OCI-LY3 (cell line): Measurements from ENCODE around the gene SLC38A5.

Experiments
- EZH2phosphoT487 ChIP-seq: fragments of 200-600 bp; shearing (Covaris generic); IDR thresholded peaks from 2 replicates; pipeline ENCODE4 v1.6.1; 2018; ENCODE audit warnings: antibody characterized with exemption, mixed run types, low read depth
- TF ChIP-seq, protein P1 (sequence below): fragments of 200-600, 300-600 bp; sonication (generic); IDR thresholded peaks from 2 replicates; pipeline ENCODE4 v1.5.1; 2014; ENCODE audit warnings: antibody characterized with exemption, low read length, low read depth

DNA sequence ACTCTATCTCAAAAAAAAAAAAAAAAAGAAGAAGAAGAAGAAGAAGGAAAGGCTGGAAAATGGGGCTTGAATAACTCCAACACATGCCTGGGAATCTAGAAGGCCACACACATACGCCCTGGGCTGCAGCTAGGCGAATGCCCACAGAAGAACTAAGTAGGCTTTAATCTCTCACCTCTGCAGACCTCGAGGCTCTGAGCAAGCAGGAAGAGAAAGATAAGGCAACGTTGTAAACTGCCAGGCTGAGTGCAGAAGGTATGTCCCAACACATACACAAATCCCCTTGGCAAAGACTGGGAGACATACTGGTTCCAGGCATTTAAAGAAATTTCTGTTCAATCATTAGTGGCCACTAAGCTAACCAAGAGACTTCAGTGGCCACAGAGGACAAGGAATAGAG is 18.4 kb downstream of the SLC38A5 start:
- TF ChIP-seq, protein P1, sequence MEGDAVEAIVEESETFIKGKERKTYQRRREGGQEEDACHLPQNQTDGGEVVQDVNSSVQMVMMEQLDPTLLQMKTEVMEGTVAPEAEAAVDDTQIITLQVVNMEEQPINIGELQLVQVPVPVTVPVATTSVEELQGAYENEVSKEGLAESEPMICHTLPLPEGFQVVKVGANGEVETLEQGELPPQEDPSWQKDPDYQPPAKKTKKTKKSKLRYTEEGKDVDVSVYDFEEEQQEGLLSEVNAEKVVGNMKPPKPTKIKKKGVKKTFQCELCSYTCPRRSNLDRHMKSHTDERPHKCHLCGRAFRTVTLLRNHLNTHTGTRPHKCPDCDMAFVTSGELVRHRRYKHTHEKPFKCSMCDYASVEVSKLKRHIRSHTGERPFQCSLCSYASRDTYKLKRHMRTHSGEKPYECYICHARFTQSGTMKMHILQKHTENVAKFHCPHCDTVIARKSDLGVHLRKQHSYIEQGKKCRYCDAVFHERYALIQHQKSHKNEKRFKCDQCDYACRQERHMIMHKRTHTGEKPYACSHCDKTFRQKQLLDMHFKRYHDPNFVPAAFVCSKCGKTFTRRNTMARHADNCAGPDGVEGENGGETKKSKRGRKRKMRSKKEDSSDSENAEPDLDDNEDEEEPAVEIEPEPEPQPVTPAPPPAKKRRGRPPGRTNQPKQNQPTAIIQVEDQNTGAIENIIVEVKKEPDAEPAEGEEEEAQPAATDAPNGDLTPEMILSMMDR, result no peak
- no peak for TF ChIP-seq EZH2phosphoT487
